Measurements from ENCODE around the gene MSI2.

MSI2 gene

GRCh38 chr17:57337390-57337789 lies 81.1 kb downstream of the MSI2 start:
- H3K18ac ChIP-seq (ENCODE audit: low read length), result peak overlapping the region; percentile 68
- DNase-seq, result no peak
- no peak overlapping the region for H4K8ac ChIP-seq (ENCODE audit: low read depth, low read length)
- no peaks in the 10 kb centered on the region for H3K27me3 ChIP-seq (ENCODE audit: insufficient read depth, low read length)
- H3K27ac ChIP-seq (ENCODE audit: low read depth, low read length), result no peak overlapping the region
- H3K9ac ChIP-seq (ENCODE audit: low read length), result no peak overlapping the region
- H2AK5ac ChIP-seq (ENCODE audit: low read length), result no peak overlapping the region
- H4K91ac ChIP-seq (ENCODE audit: low read depth, low read length), result no peak overlapping the region
- H3K4ac ChIP-seq (ENCODE audit: low read depth, low read length), result no peak overlapping the region
- H4K12ac ChIP-seq (ENCODE audit: low read depth, low read length), result no peak overlapping the region
- no peaks in the 10 kb centered on the region for H3K4me1 ChIP-seq (ENCODE audit: control insufficient read depth in 1 of 2, insufficient read depth in 2 of 2, low read length in 2 of 2)
- no peaks in the 10 kb centered on the region for H3K79me1 ChIP-seq (ENCODE audit: low read length)
- H2BK12ac ChIP-seq (ENCODE audit: low read length), result no peak overlapping the region
- no peak overlapping the region for H2BK5ac ChIP-seq (ENCODE audit: low read depth, low read length, poor library complexity)
- peaks cover 3% of the 10 kb centered on the region for H3K9me3 ChIP-seq (ENCODE audit: insufficient read depth, low read depth, low read length)
- WGBS (ENCODE audit: extremely low coverage, insufficient coverage, insufficient read length), result no CpG with 5 or more reads among the region's 12 CpGs
- H3K23ac ChIP-seq (ENCODE audit: low read length), result no peak overlapping the region
- H3K14ac ChIP-seq (ENCODE audit: low read length), result no peak overlapping the region
- no peak overlapping the region for H2BK120ac ChIP-seq (ENCODE audit: insufficient read depth, low read length, poor library complexity)
- H2AFZ ChIP-seq (ENCODE audit: insufficient read depth, low read length, poor library complexity), result no peak overlapping the region
- H3K79me2 ChIP-seq (ENCODE audit: control insufficient read depth, insufficient read depth, low read length, poor library complexity), result no peaks in the 10 kb centered on the region
- peaks cover 6 to 10% of the 10 kb centered on the region in 2 experiments for H3K36me3 ChIP-seq (ENCODE audit: control insufficient read depth in 1 of 2, insufficient read depth in 2 of 2, low read length in 2 of 2)
- no peak overlapping the region for H3K4me2 ChIP-seq (ENCODE audit: low read length)
- no peak overlapping the region for H3K4me3 ChIP-seq (ENCODE audit: low read depth, low read length)

- Histone ChIP-seq H3K36me3 (ENCODE audit: control insufficient read depth in 1 of 2, insufficient read depth in 2 of 2, low read length in 2 of 2) (peaks cover 6 to 10% of the 10 kb centered on the region in 2 experiments), H4K91ac (ENCODE audit: low read depth, low read length) (no peak overlapping the region), H3K4me3 (ENCODE audit: low read depth, low read length) (no peak overlapping the region), H2BK5ac (ENCODE audit: low read depth, low read length, poor library complexity) (no peak overlapping the region), H3K4ac (ENCODE audit: low read depth, low read length) (no peak overlapping the region), H3K14ac (ENCODE audit: low read length) (no peak overlapping the region), H2BK12ac (ENCODE audit: low read length) (no peak overlapping the region), H3K4me1 (ENCODE audit: control insufficient read depth in 1 of 2, insufficient read depth in 2 of 2, low read length in 2 of 2) (no peaks in the 10 kb centered on the region), H4K12ac (ENCODE audit: low read depth, low read length) (peak overlapping the region; percentile 31), H3K4me2 (ENCODE audit: low read length) (no peak overlapping the region), H3K9ac (ENCODE audit: low read length) (no peak overlapping the region), H3K27ac (ENCODE audit: low read depth, low read length) (no peak overlapping the region), H3K18ac (ENCODE audit: low read length) (peak overlapping the region; percentile 8), H4K8ac (ENCODE audit: low read depth, low read length) (no peak overlapping the region), H2AFZ (ENCODE audit: insufficient read depth, low read length, poor library complexity) (no peak overlapping the region), H3K79me2 (ENCODE audit: control insufficient read depth, insufficient read depth, low read length, poor library complexity) (no peaks in the 10 kb centered on the region), H3K9me3 (ENCODE audit: insufficient read depth, low read depth, low read length) (peaks cover 3% of the 10 kb centered on the region), H3K27me3 (ENCODE audit: insufficient read depth, low read length) (no peaks in the 10 kb centered on the region), H2AK5ac (ENCODE audit: low read length) (no peak overlapping the region), H3K23ac (ENCODE audit: low read length) (no peak overlapping the region), H2BK120ac (ENCODE audit: insufficient read depth, low read length, poor library complexity) (no peak overlapping the region), H3K79me1 (ENCODE audit: low read length) (no peaks in the 10 kb centered on the region)
- DNase-seq, result no peak
- no CpG with 5 or more reads among the region's 13 CpGs for WGBS (ENCODE audit: extremely low coverage, insufficient coverage, insufficient read length)
These were observed 82.1 kb downstream of the MSI2 start for GRCh38 chr17:57338257-57338914.

- no peak overlapping the region for H4K8ac ChIP-seq (ENCODE audit: low read depth, low read length)
- H2AFZ ChIP-seq (ENCODE audit: insufficient read depth, low read length, poor library complexity), result no peak overlapping the region
- H3K4me1 ChIP-seq (ENCODE audit: control insufficient read depth in 1 of 2, insufficient read depth in 2 of 2, low read length in 2 of 2), result no peaks in the 10 kb centered on the region
- no peak overlapping the region for H3K4ac ChIP-seq (ENCODE audit: low read depth, low read length)
- peaks cover 6 to 10% of the 10 kb centered on the region in 2 experiments for H3K36me3 ChIP-seq (ENCODE audit: control insufficient read depth in 1 of 2, insufficient read depth in 2 of 2, low read length in 2 of 2)
- H3K9ac ChIP-seq (ENCODE audit: low read length), result no peak overlapping the region
- no peaks in the 10 kb centered on the region for H3K79me2 ChIP-seq (ENCODE audit: control insufficient read depth, insufficient read depth, low read length, poor library complexity)
- H3K18ac ChIP-seq (ENCODE audit: low read length), result no peak overlapping the region
- no CpG with 5 or more reads among the region's 8 CpGs for WGBS (ENCODE audit: extremely low coverage, insufficient coverage, insufficient read length)
- no peak overlapping the region for H3K23ac ChIP-seq (ENCODE audit: low read length)
- H3K79me1 ChIP-seq (ENCODE audit: low read length), result no peaks in the 10 kb centered on the region
- no peak overlapping the region for H4K91ac ChIP-seq (ENCODE audit: low read depth, low read length)
- no peak overlapping the region for H3K14ac ChIP-seq (ENCODE audit: low read length)
- H4K12ac ChIP-seq (ENCODE audit: low read depth, low read length), result no peak overlapping the region
- no peaks in the 10 kb centered on the region for H3K27me3 ChIP-seq (ENCODE audit: insufficient read depth, low read length)
- no peak overlapping the region for H2BK120ac ChIP-seq (ENCODE audit: insufficient read depth, low read length, poor library complexity)
- DNase-seq, result no peak
- H2BK12ac ChIP-seq (ENCODE audit: low read length), result no peak overlapping the region
- H3K4me3 ChIP-seq (ENCODE audit: low read depth, low read length), result no peak overlapping the region
- no peak overlapping the region for H2BK5ac ChIP-seq (ENCODE audit: low read depth, low read length, poor library complexity)
- no peak overlapping the region for H3K4me2 ChIP-seq (ENCODE audit: low read length)
- no peak overlapping the region for H2AK5ac ChIP-seq (ENCODE audit: low read length)
- no peak overlapping the region for H3K27ac ChIP-seq (ENCODE audit: low read depth, low read length)
- H3K9me3 ChIP-seq (ENCODE audit: insufficient read depth, low read depth, low read length), result peaks cover 3% of the 10 kb centered on the region
These were observed 84.0 kb downstream of the MSI2 start for GRCh38 chr17:57340160-57340981.

- Histone ChIP-seq H2AK5ac (ENCODE audit: low read length) (no peak overlapping the region), H2AFZ (ENCODE audit: insufficient read depth, low read length, poor library complexity) (no peak overlapping the region), H2BK12ac (ENCODE audit: low read length) (no peak overlapping the region), H3K79me2 (ENCODE audit: control insufficient read depth, insufficient read depth, low read length, poor library complexity) (no peaks in the 10 kb centered on the region), H4K91ac (ENCODE audit: low read depth, low read length) (no peak overlapping the region), H3K36me3 (ENCODE audit: control insufficient read depth in 1 of 2, insufficient read depth in 2 of 2, low read length in 2 of 2) (peaks cover 9 to 10% of the 10 kb centered on the region in 2 experiments), H3K9me3 (ENCODE audit: insufficient read depth, low read depth, low read length) (peaks cover 3% of the 10 kb centered on the region), H3K4me1 (ENCODE audit: control insufficient read depth in 1 of 2, insufficient read depth in 2 of 2, low read length in 2 of 2) (no peaks in the 10 kb centered on the region), H3K18ac (ENCODE audit: low read length) (no peak overlapping the region), H4K8ac (ENCODE audit: low read depth, low read length) (no peak overlapping the region), H3K23ac (ENCODE audit: low read length) (no peak overlapping the region), H3K4me2 (ENCODE audit: low read length) (no peak overlapping the region), H2BK120ac (ENCODE audit: insufficient read depth, low read length, poor library complexity) (no peak overlapping the region), H3K14ac (ENCODE audit: low read length) (no peak overlapping the region), H4K12ac (ENCODE audit: low read depth, low read length) (no peak overlapping the region), H3K9ac (ENCODE audit: low read length) (peak overlapping the region; percentile 9), H3K4ac (ENCODE audit: low read depth, low read length) (no peak overlapping the region), H2BK5ac (ENCODE audit: low read depth, low read length, poor library complexity) (no peak overlapping the region), H3K27me3 (ENCODE audit: insufficient read depth, low read length) (no peaks in the 10 kb centered on the region), H3K4me3 (ENCODE audit: low read depth, low read length) (no peak overlapping the region), H3K27ac (ENCODE audit: low read depth, low read length) (no peak overlapping the region), H3K79me1 (ENCODE audit: low read length) (no peaks in the 10 kb centered on the region)
- DNase-seq, result no peak
- no CpG with 5 or more reads among the region's 9 CpGs for WGBS (ENCODE audit: extremely low coverage, insufficient coverage, insufficient read length)
These were observed 85.6 kb downstream of the MSI2 start for GRCh38 chr17:57341611-57342540.
